ENCODE data around the gene CCNJL. TPM values are rescaled to one million over a fixed set of nuclear protein-coding genes. Genes with fewer than 3 reads are reported as not detected.
A peak's percentile ranks its signal among the peaks of the same experiment; 100 is the strongest.

The CCNJL gene
- total RNA-seq, 1 donor from 2014 or later: 0.78 TPM

GRCh38 chr5:160290751-160291150 is 21.6 kb downstream of the CCNJL start:
- no peak for DNase-seq

GRCh38 chr5:160289721-160290120 is 22.6 kb downstream of the CCNJL start:
- DNase-seq: no peak

GRCh38 chr5:160289356-160289651 is 23.1 kb downstream of the CCNJL start:
- no peak for DNase-seq

GRCh38 chr5:160287378-160288051 is 24.8 kb downstream of the CCNJL start:
- DNase-seq: peak; percentile 17

GRCh38 chr5:160286947-160287346 is 25.4 kb downstream of the CCNJL start:
- no peak for DNase-seq

GRCh38 chr5:160285316-160285715 is 27.0 kb downstream of the CCNJL start:
- no peak for DNase-seq

GRCh38 chr5:160284291-160284873 is 28.0 kb downstream of the CCNJL start:
- no peak for DNase-seq

GRCh38 chr5:160281275-160281674 is 31.1 kb downstream of the CCNJL start:
- DNase-seq: no peak

- DNase-seq: no peak
Observed at GRCh38 chr5:160280384-160281095, 31.8 kb downstream of the CCNJL start.

GRCh38 chr5:160278343-160278742 is 34.0 kb downstream of the CCNJL start:
- no peak for DNase-seq

- no peak for DNase-seq
Observed at GRCh38 chr5:160274483-160274931, 37.9 kb downstream of the CCNJL start.

- no peak for DNase-seq
Observed at GRCh38 chr5:160272889-160273288, 39.5 kb downstream of the CCNJL start.

GRCh38 chr5:160272264-160272663 is 40.1 kb downstream of the CCNJL start:
- no peak for DNase-seq

GRCh38 chr5:160271836-160272235 is 40.5 kb downstream of the CCNJL start:
- DNase-seq: no peak

- DNase-seq: no peak
Observed at GRCh38 chr5:160271396-160271795, 41.0 kb downstream of the CCNJL start.

- no peak for DNase-seq
Observed at GRCh38 chr5:160270704-160271103, 41.7 kb downstream of the CCNJL start.

- DNase-seq: peak; percentile 47
Observed at GRCh38 chr5:160269017-160269416, 43.3 kb downstream of the CCNJL start.

- no peak for DNase-seq
Observed at GRCh38 chr5:160268121-160268520, 44.2 kb downstream of the CCNJL start.

- no peak for DNase-seq
Observed at GRCh38 chr5:160266752-160267345, 45.5 kb downstream of the CCNJL start.

GRCh38 chr5:160266044-160266443 is 46.3 kb downstream of the CCNJL start:
- DNase-seq: no peak

GRCh38 chr5:160263326-160263855 is 49.0 kb downstream of the CCNJL start:
- DNase-seq: no peak

- no peak for DNase-seq
Observed at GRCh38 chr5:160262151-160263074, 50.0 kb downstream of the CCNJL start.

All from occipital lobe (tissue), 2 donors.